Bronchial epithelial cell (primary cell): ENCODE results near the gene TXN. TPM values are rescaled to one million over a fixed set of nuclear protein-coding genes. Genes with fewer than 3 reads are reported as not detected.

Source experiments
- total RNA-seq: library from RNA; depleted of rRNA; stranded (reverse); fragments of >200 nt; gene quantifications from 2 replicates; pipeline ENCODE4 v1.2.1, GENCODE V29; 2014

TXN gene
- total RNA-seq, 1 donor from 2014 or later = 378 TPM

Other genes with a start within 250 kb of the TXN start
- gene C9orf152, start 48.3 kb downstream of the TXN start, total RNA-seq = under 0.01 TPM in 2 replicates
- gene TXNDC8, start 81.4 kb upstream of the TXN start, total RNA-seq = not detected in 2 replicates